Measurements from ENCODE around the gene IP6K3.

Gene IP6K3

GRCh38 chr6:33709605-33710295, 37.0 kb downstream of the IP6K3 start:
- DNase-seq (ENCODE audit: low read depth in 3 of 3, low spot score in 1 of 3) = no peak

- DNase-seq (ENCODE audit: low read depth in 3 of 3, low spot score in 1 of 3) = no peak
Measured at GRCh38 chr6:33708516-33709204, 38.0 kb downstream of the IP6K3 start.

GRCh38 chr6:33707771-33708170, 38.9 kb downstream of the IP6K3 start:
- no peak for DNase-seq (ENCODE audit: low read depth in 3 of 3, low spot score in 1 of 3)

GRCh38 chr6:33705955-33706725, 40.6 kb downstream of the IP6K3 start:
- DNase-seq (ENCODE audit: low read depth in 3 of 3, low spot score in 1 of 3) = no peak

GRCh38 chr6:33705268-33705885, 41.3 kb downstream of the IP6K3 start:
- DNase-seq (ENCODE audit: low read depth in 3 of 3, low spot score in 1 of 3) = no peak

- DNase-seq (ENCODE audit: low read depth in 3 of 3, low spot score in 1 of 3) = no peak
Measured at GRCh38 chr6:33704215-33705066, 42.3 kb downstream of the IP6K3 start.

GRCh38 chr6:33702345-33702977, 44.2 kb downstream of the IP6K3 start:
- no peak for DNase-seq (ENCODE audit: low read depth in 3 of 3, low spot score in 1 of 3)

GRCh38 chr6:33700391-33701050, 46.2 kb downstream of the IP6K3 start:
- peak; percentile 31 to 51 (median 43) for DNase-seq (ENCODE audit: low read depth in 3 of 3, low spot score in 1 of 3)

GRCh38 chr6:33699739-33700138, 47.0 kb downstream of the IP6K3 start:
- no peak for DNase-seq (ENCODE audit: low read depth in 3 of 3, low spot score in 1 of 3)

- DNase-seq (ENCODE audit: low read depth in 3 of 3, low spot score in 1 of 3) = no peak
Measured at GRCh38 chr6:33699131-33699530, 47.6 kb downstream of the IP6K3 start.

- no peak for DNase-seq (ENCODE audit: low read depth in 3 of 3, low spot score in 1 of 3)
Measured at GRCh38 chr6:33698494-33698893, 48.2 kb downstream of the IP6K3 start.

- DNase-seq (ENCODE audit: low read depth in 3 of 3, low spot score in 1 of 3) = no peak
Measured at GRCh38 chr6:33697845-33698244, 48.9 kb downstream of the IP6K3 start.

- DNase-seq (ENCODE audit: low read depth in 3 of 3, low spot score in 1 of 3) = no peak
Measured at GRCh38 chr6:33696548-33697518, 49.9 kb downstream of the IP6K3 start.

GRCh38 chr6:33696076-33696475, 50.6 kb downstream of the IP6K3 start:
- DNase-seq (ENCODE audit: low read depth in 3 of 3, low spot score in 1 of 3) = no peak

- DNase-seq (ENCODE audit: low read depth in 3 of 3, low spot score in 1 of 3) = no peak
Measured at GRCh38 chr6:33695451-33695887, 51.2 kb downstream of the IP6K3 start.

GRCh38 chr6:33694977-33695376, 51.7 kb downstream of the IP6K3 start:
- DNase-seq (ENCODE audit: low read depth in 3 of 3, low spot score in 1 of 3) = no peak

- DNase-seq (ENCODE audit: low read depth in 3 of 3, low spot score in 1 of 3) = peak; percentile 48 to 55 (median 53)
Measured at GRCh38 chr6:33694401-33694931, 52.2 kb downstream of the IP6K3 start.

All from stimulated activated CD4-positive, alpha-beta T cell treated with anti-CD3 and anti-CD28 coated beads, TNF-alpha, amount 100 ng/mL, for 1 hour (primary cell).